Adrenal gland (tissue), 5 donors: ENCODE measurements around the gene ATF3.

Experiments
- CTCF ChIP-seq, 6 experiments: fragments of 450-650 bp in 4 of 6; fragments of 200-600 bp in 2 of 6; sonication (generic) in 1 of 6; IDR thresholded peaks; 1 replicate in 5 of 6; 2 replicates in 1 of 6; pipeline versions ENCODE4 v1.5.1 to v1.8.0; 2016 to 2021; ENCODE audit warnings: antibody characterized with exemption in 6 of 6, mild to moderate bottlenecking in 2 of 6, moderate library complexity in 1 of 6
- POLR2A ChIP-seq, 2 donors: fragments of 450-650 bp; IDR thresholded peaks; one replicate each; pipeline ENCODE4 v1.6.1; 2017; ENCODE audit warnings: antibody characterized with exemption in 2 of 2, mild to moderate bottlenecking in 2 of 2, moderate library complexity in 1 of 2
- donor health status: DM: no; HTN: no; CAD: no.

GRCh38 chr1:212652609-212653008 lies 44.0 kb downstream of the ATF3 start:
- TF ChIP-seq CTCF (IDR thresholded peaks at IDR 0.05), result no peak
- TF ChIP-seq POLR2A (IDR thresholded peaks at IDR 0.05), result no peak
